ENCODE measurements around the gene UQCRH.
"Not testable (repeated sequence)": the region's sequence is repeated elsewhere in the genome, so short reads cannot be mapped to it uniquely, and the experiment has no call there.

UQCRH gene

GRCh38 chr1:46334030-46334384 lies 30.5 kb downstream of the UQCRH start:
- no peak for DNase-seq

GRCh38 chr1:46335081-46335480 lies 31.6 kb downstream of the UQCRH start:
- no peak for DNase-seq

GRCh38 chr1:46337409-46337808 lies 33.9 kb downstream of the UQCRH start:
- DNase-seq = not testable (repeated sequence)

GRCh38 chr1:46340404-46341221 lies 37.1 kb downstream of the UQCRH start, which contains the start of gene NSUN4:
Gene NSUN4, plus strand, starts transcription at chr1:46340807. Its CDS starts 20 bp downstream, at chr1:46340827.
- peak; percentile 94 for DNase-seq

GRCh38 chr1:46341222-46342083 lies 38.0 kb downstream of the UQCRH start:
- no peak for DNase-seq

GRCh38 chr1:46342084-46342656 lies 38.7 kb downstream of the UQCRH start:
- peak; percentile 44 for DNase-seq

- no peak for DNase-seq
These were observed 39.3 kb downstream of the UQCRH start for GRCh38 chr1:46342677-46343350.

GRCh38 chr1:46343351-46343695 lies 39.8 kb downstream of the UQCRH start:
- DNase-seq = no peak

GRCh38 chr1:46343705-46344104 lies 40.2 kb downstream of the UQCRH start:
- no peak for DNase-seq

GRCh38 chr1:46344481-46344880 lies 41.0 kb downstream of the UQCRH start:
- DNase-seq = no peak

GRCh38 chr1:46345281-46345680 lies 41.8 kb downstream of the UQCRH start:
- DNase-seq = no peak

- DNase-seq = no peak
These were observed 48.9 kb downstream of the UQCRH start for GRCh38 chr1:46352363-46352762.

GRCh38 chr1:46355920-46356319 lies 52.4 kb downstream of the UQCRH start:
- DNase-seq = not testable (repeated sequence)

- DNase-seq = no peak
These were observed 58.7 kb downstream of the UQCRH start for GRCh38 chr1:46362158-46362557.

- no peak for DNase-seq
These were observed 59.6 kb downstream of the UQCRH start for GRCh38 chr1:46363121-46363520.

- DNase-seq = peak; percentile 54
These were observed 61.1 kb downstream of the UQCRH start for GRCh38 chr1:46364612-46365011.

- not testable (repeated sequence) for DNase-seq
These were observed 62.3 kb downstream of the UQCRH start for GRCh38 chr1:46365796-46366195.

Measured in fibroblast of upper back skin (primary cell).